Effector memory CD4-positive, alpha-beta T cell (primary cell): ENCODE results near the gene LTV1.
A peak's percentile ranks its signal among the peaks of the same experiment; 100 is the strongest.
"Not testable (repeated sequence)": the region's sequence is repeated elsewhere in the genome, so short reads cannot be mapped to it uniquely, and the experiment has no call there.

ENCODE experiments used
- DNase-seq, 3 donors: peaks; one replicate each; pipeline ENCODE4 v3.0.0-alpha.2; 2020
- H3K27ac ChIP-seq: 2 replicates; pipeline ENCODE4 v1.7.0; 2013; ENCODE audit warnings: mild to moderate bottlenecking, low read length, moderate library complexity; ENCODE audit not compliant: insufficient read depth, poor library complexity, severe bottlenecking
- H3K27me3 ChIP-seq: replicated peaks from 2 replicates; pipeline ENCODE4 v1.7.0; 2013; ENCODE audit warnings: mild to moderate bottlenecking, low read length; ENCODE audit not compliant: insufficient read depth, control insufficient read depth, poor library complexity, severe bottlenecking
- H3K36me3 ChIP-seq: 2 replicates; pipeline ENCODE4 v1.7.0; 2013; ENCODE audit warnings: mild to moderate bottlenecking, low read length, moderate library complexity; ENCODE audit not compliant: control insufficient read depth, insufficient read depth
- H3K4me1 ChIP-seq: 2 replicates; pipeline ENCODE4 v1.7.0; 2013; ENCODE audit warnings: low read length, mild to moderate bottlenecking; ENCODE audit not compliant: control insufficient read depth, insufficient read depth, poor library complexity, severe bottlenecking
- H3K4me3 ChIP-seq: 2 replicates; pipeline ENCODE4 v1.7.0; 2013; ENCODE audit warnings: low read length, low read depth, mild to moderate bottlenecking; ENCODE audit not compliant: insufficient read depth, poor library complexity, severe bottlenecking
- H3K9me3 ChIP-seq: 2 replicates; pipeline ENCODE4 v1.7.0; 2013; ENCODE audit warnings: mild to moderate bottlenecking, low read length, moderate library complexity; ENCODE audit not compliant: control insufficient read depth

LTV1 gene

DNA sequence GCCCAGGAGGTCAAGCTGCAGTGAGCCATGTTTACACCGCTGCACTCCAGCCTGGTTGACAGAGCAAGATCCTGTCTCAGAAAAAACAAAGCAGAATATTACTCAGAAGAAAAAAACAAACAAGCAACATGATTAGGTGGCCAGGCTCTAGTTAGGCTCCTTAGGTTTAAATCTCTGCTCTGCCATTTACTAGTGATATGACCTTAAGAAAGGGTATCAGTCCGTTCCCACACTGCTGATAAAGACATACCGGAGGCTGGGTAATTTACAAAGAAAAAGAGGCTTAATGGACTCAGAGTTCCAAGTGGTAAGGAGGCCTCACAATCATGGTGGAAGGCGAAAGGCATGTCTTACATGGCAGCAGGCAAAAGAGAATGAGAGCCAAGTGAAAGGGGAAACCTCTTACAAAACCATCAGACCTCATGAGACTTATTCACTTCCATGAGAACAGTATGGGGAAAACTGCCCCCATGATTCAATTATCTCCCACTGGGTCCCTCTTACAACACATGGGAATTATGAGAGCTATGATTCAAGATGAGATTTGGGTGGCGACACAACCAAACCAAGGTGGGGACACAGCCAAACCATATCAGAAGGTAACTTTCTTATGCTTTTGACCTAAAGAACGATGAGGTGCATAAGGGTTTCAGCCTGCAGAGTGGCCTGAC, 2.4 kb upstream of the LTV1 start:
- peaks cover 11% of the 10 kb centered on the region for H3K36me3 ChIP-seq
- DNase-seq, result no peak

DNA sequence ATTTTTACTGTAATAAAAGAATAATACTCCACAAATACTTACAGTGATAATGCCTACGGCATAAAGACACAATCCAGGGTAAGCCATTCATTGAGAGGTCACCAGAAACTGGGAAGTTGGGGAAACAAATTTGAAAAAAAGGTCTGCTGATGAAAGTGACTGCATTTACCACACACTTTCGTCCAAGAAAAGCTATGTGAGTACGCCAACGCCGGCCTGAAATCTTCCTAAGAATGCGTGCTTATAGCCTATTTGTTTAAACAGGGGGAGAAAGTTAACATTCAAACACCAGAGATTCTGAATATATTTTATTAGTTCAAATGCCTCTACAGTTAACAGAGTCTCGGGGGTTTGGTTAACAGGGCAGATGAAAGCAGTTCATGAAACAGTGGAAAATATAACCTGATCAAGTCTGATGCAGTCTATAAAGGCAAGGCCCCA, 657 bp upstream of the LTV1 start:
- DNase-seq, result no peak
- peak overlapping the region; percentile 85 for H3K27ac ChIP-seq
- H3K27me3 ChIP-seq, result no peaks in the 10 kb centered on the region
- peaks cover 27% of the 10 kb centered on the region for H3K36me3 ChIP-seq
- peaks cover 10% of the 10 kb centered on the region for H3K4me1 ChIP-seq
- no peaks in the 10 kb centered on the region for H3K9me3 ChIP-seq
- peak overlapping the region; percentile 91 for H3K4me3 ChIP-seq

More for the DNA sequence above, 2.4 kb upstream of the LTV1 start:
- H3K4me1 ChIP-seq, result peaks cover 10% of the 10 kb centered on the region
- H3K9me3 ChIP-seq, result no peaks in the 10 kb centered on the region
- H3K27ac ChIP-seq, result no peak overlapping the region
- H3K4me3 ChIP-seq, result no peak overlapping the region
- H3K27me3 ChIP-seq, result no peaks in the 10 kb centered on the region

GRCh38 chr6:143843677-143843999, 500 bp downstream of the LTV1 start:
- no peak for DNase-seq
- Histone ChIP-seq H3K27ac (peak overlapping the region; percentile 85), H3K36me3 (peaks cover 37% of the 10 kb centered on the region), H3K9me3 (no peaks in the 10 kb centered on the region), H3K4me3 (peak overlapping the region; percentile 91), H3K27me3 (no peaks in the 10 kb centered on the region), H3K4me1 (peaks cover 10% of the 10 kb centered on the region)

DNA sequence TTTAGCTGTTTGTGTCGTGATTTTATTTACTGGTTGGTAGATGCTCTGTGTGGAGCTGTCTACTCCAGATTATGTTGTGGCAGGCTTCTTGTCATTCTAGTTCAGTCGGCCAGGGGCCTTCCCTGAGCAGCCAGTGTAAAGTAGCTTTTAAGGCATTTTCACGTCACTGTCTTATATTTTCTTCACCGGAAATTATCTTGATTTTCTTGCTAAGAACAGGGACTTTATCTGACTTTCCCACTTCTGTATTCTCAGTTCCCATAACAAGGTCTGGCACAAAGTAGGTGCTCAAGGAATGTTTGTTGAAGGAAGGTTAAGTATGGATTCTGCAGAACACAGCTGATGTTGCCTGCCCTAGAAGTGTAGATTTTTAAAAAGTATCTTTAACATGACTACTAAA, 868 bp downstream of the LTV1 start:
- peaks cover 40% of the 10 kb centered on the region for H3K36me3 ChIP-seq
- peak overlapping the region; percentile 85 for H3K27ac ChIP-seq
- no peak for DNase-seq
- H3K4me3 ChIP-seq, result peak overlapping the region; percentile 91
- H3K4me1 ChIP-seq, result peaks cover 10% of the 10 kb centered on the region
- no peaks in the 10 kb centered on the region for H3K27me3 ChIP-seq
- H3K9me3 ChIP-seq, result no peaks in the 10 kb centered on the region

GRCh38 chr6:143845033-143845432, 1.9 kb downstream of the LTV1 start:
- Histone ChIP-seq H3K9me3 (no peaks in the 10 kb centered on the region), H3K4me3 (no peak overlapping the region), H3K36me3 (peaks cover 51% of the 10 kb centered on the region), H3K27me3 (no peaks in the 10 kb centered on the region), H3K4me1 (peaks cover 10% of the 10 kb centered on the region), H3K27ac (no peak overlapping the region)
- DNase-seq, result no peak

DNA sequence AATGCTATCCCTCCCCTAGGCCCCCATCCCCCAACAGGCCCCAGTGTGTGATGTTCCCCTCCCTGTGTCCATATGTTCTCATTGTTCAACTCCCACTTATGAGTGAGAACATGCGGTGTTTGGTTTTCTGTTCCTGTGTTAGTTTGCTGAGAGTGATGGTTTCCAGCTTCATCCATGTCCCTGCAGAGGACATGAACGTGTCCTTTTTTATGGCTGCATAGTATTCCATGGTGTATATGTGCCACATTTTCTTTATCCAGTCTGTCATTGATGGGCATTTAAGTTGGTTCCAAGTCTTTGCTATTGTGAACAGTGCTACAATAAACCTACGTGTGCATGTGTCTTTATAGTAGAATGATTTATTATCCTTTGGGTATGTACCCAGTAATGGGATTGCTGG, 8.6 kb downstream of the LTV1 start:
- not testable (repeated sequence) for H3K4me1 ChIP-seq, H3K4me3 ChIP-seq, H3K27me3 ChIP-seq, H3K9me3 ChIP-seq, DNase-seq, H3K27ac ChIP-seq
- H3K36me3 ChIP-seq, result peaks cover 57% of the 10 kb centered on the region

GRCh38 chr6:143855057-143855456, 11.9 kb downstream of the LTV1 start:
- H3K36me3 ChIP-seq, result peaks cover 58% of the 10 kb centered on the region
- not testable (repeated sequence) for H3K27ac ChIP-seq, DNase-seq, H3K4me1 ChIP-seq, H3K4me3 ChIP-seq, H3K27me3 ChIP-seq, H3K9me3 ChIP-seq

DNA sequence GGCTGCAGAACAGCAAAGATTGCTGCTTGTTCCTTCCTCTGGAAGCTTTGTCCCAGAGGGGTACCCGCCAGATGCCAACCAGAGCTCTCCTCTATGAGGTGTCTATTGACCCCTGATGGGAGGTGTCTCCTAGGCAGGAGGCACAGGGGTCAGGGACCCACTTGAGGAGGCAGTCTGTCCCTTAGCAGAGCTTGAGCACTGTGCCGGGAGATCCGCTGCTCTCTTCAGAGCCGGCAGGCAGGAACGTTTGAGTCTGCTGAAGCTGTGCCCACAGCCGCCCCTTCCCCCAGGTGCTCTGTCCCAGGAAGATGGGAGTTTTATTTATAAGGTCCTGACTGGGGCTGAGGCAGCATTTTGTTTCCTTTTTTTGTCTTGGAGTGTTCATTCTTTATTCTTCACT, 13.6 kb downstream of the LTV1 start:
- H3K27ac ChIP-seq, H3K4me1 ChIP-seq, H3K27me3 ChIP-seq, DNase-seq, H3K4me3 ChIP-seq, H3K9me3 ChIP-seq: not testable (repeated sequence)
- H3K36me3 ChIP-seq, result peaks cover 57% of the 10 kb centered on the region

- H3K4me1 ChIP-seq, result no peaks in the 10 kb centered on the region
- H3K4me3 ChIP-seq, result no peak overlapping the region
- no peak overlapping the region for H3K27ac ChIP-seq
- H3K36me3 ChIP-seq, result peaks cover 59% of the 10 kb centered on the region
- no peak for DNase-seq
- H3K9me3 ChIP-seq, result no peaks in the 10 kb centered on the region
- no peaks in the 10 kb centered on the region for H3K27me3 ChIP-seq
These were observed 14.5 kb downstream of the LTV1 start for GRCh38 chr6:143857651-143858050.

- no peak for DNase-seq
- Histone ChIP-seq H3K9me3 (no peaks in the 10 kb centered on the region), H3K4me3 (no peak overlapping the region), H3K27me3 (no peaks in the 10 kb centered on the region), H3K36me3 (peaks cover 66% of the 10 kb centered on the region), H3K27ac (no peak overlapping the region), H3K4me1 (no peaks in the 10 kb centered on the region)
These were observed 16.9 kb downstream of the LTV1 start for GRCh38 chr6:143859891-143860660.
